ENCODE measurements around the gene RYR3. TPM values are rescaled to one million over a fixed set of nuclear protein-coding genes. Genes with fewer than 3 reads are reported as not detected.

RYR3 gene
- total RNA-seq, 1 donor from 2014 or later: 1.5 TPM

DNA sequence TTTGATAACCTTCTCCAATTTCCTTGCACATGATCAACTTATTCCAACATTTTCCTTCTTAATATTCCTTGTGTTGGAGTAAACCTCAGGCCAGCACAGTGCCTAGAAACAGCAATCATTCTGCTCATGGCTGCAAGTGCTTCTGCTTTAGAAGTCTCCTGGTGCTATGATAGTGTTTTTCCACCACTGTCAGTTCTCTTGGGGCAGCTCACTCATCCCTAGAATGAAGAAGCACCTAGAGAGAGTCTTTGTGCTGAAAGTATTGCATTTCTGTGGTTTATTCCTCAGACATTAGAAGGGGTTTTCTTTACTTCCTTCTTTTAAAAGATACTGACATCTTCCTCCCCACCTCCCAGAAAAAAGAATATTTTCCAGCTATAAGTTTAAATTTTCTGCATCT, 183.5 kb downstream of the RYR3 start:
- H3K27ac Mint-ChIP-seq (ENCODE audit: unreplicated experiment): no peak overlapping the region
- H3K4me3 ChIP-seq (ENCODE audit: insufficient read depth, low read depth, low read length): no peak overlapping the region
- H3K4me1 Mint-ChIP-seq (ENCODE audit: low read depth, unreplicated experiment): peaks cover 17% of the 10 kb centered on the region
- no peak overlapping the region for H2AFZ ChIP-seq (ENCODE audit: low read depth, low read length)
- no peak overlapping the region for H3K27ac ChIP-seq (ENCODE audit: low read depth, low read length)
- no peaks in the 10 kb centered on the region for H4K20me1 ChIP-seq (ENCODE audit: insufficient read depth, low read length)
- H3K9ac ChIP-seq (ENCODE audit: low read length): no peak overlapping the region
- DNase-seq (ENCODE audit: low read depth) (no peak), FAIRE-seq (no peak)
- H3K79me2 ChIP-seq (ENCODE audit: insufficient read depth, low read length): no peaks in the 10 kb centered on the region
- H3K36me3 ChIP-seq (ENCODE audit: insufficient read depth, low read length): no peaks in the 10 kb centered on the region
- peaks cover 7% of the 10 kb centered on the region for H3K27me3 Mint-ChIP-seq (ENCODE audit: low read depth, unreplicated experiment)
- H3K27me3 ChIP-seq (ENCODE audit: insufficient read depth, low read length): peaks cover 2% of the 10 kb centered on the region
- no peaks in the 10 kb centered on the region for H3K4me1 ChIP-seq (ENCODE audit: insufficient read depth, low read length)
- H3K36me3 Mint-ChIP-seq (ENCODE audit: low read depth, unreplicated experiment): no peaks in the 10 kb centered on the region
- H3K4me3 Mint-ChIP-seq (ENCODE audit: unreplicated experiment): no peak overlapping the region
- H3K4me2 ChIP-seq (ENCODE audit: low read length): no peak overlapping the region
- no peaks in the 10 kb centered on the region for H3K9me3 Mint-ChIP-seq (ENCODE audit: unreplicated experiment)
- H3K9me3 ChIP-seq (ENCODE audit: insufficient read depth, low read depth, low read length): no peaks in the 10 kb centered on the region
- TF ChIP-seq EZH2 (IDR thresholded peaks at IDR 0.05; ENCODE audit: insufficient read depth, low read length): no peak
- TF ChIP-seq, protein P1, sequence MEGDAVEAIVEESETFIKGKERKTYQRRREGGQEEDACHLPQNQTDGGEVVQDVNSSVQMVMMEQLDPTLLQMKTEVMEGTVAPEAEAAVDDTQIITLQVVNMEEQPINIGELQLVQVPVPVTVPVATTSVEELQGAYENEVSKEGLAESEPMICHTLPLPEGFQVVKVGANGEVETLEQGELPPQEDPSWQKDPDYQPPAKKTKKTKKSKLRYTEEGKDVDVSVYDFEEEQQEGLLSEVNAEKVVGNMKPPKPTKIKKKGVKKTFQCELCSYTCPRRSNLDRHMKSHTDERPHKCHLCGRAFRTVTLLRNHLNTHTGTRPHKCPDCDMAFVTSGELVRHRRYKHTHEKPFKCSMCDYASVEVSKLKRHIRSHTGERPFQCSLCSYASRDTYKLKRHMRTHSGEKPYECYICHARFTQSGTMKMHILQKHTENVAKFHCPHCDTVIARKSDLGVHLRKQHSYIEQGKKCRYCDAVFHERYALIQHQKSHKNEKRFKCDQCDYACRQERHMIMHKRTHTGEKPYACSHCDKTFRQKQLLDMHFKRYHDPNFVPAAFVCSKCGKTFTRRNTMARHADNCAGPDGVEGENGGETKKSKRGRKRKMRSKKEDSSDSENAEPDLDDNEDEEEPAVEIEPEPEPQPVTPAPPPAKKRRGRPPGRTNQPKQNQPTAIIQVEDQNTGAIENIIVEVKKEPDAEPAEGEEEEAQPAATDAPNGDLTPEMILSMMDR (IDR thresholded peaks at IDR 0.05; ENCODE audit: insufficient read depth, low read depth, low read length): no peak

DNA sequence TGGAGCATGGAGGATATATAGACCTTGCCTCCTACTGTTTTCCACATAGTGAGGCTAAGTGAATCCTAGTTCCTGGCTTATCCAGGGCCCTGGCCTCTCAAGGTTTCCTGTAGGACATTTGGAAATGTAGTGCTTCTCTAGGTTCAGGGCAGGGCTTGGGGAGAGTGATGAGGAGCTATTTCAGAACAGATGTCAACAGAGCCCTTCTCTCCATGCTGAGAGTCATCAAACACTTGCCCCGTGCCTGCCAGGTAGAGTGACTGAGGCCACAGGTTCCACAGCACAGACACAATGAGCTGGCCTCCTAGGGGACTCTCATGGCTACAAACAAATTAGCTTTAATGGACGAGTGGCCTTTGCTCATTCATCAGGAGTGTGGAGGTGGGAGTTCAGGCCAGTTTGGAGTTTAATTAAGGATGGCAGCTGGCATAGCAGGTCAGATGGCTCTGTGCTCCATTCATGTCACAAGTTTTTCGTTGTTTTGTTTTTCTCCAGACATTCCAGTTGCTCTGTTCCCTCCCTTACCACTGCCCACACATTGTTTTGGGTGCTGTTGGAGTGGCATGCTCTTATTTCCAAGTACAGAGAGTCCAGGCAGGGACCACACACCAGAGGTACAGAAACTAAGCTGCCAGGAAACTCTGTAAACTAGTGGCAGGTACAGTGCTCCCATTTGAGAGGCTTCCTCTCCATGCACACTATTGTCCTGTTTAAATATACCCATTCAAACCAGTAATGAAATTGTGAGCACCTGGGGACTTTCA, 189.8 kb downstream of the RYR3 start:
- Histone ChIP-seq H4K20me1 (ENCODE audit: insufficient read depth, low read length) (no peaks in the 10 kb centered on the region), H3K27ac (ENCODE audit: low read depth, low read length) (no peak overlapping the region), H3K4me2 (ENCODE audit: low read length) (no peak overlapping the region), H3K36me3 (ENCODE audit: insufficient read depth, low read length) (no peaks in the 10 kb centered on the region), H3K79me2 (ENCODE audit: insufficient read depth, low read length) (no peaks in the 10 kb centered on the region), H2AFZ (ENCODE audit: low read depth, low read length) (no peak overlapping the region), H3K27me3 (ENCODE audit: insufficient read depth, low read length) (peaks cover 2% of the 10 kb centered on the region), H3K9me3 (ENCODE audit: insufficient read depth, low read depth, low read length) (no peaks in the 10 kb centered on the region), H3K9ac (ENCODE audit: low read length) (no peak overlapping the region), H3K4me3 (ENCODE audit: insufficient read depth, low read depth, low read length) (no peak overlapping the region), H3K4me1 (ENCODE audit: insufficient read depth, low read length) (no peaks in the 10 kb centered on the region)
- DNase-seq (ENCODE audit: low read depth) (no peak), FAIRE-seq (no peak)
- H3K27me3 Mint-ChIP-seq (ENCODE audit: low read depth, unreplicated experiment): peaks cover 12% of the 10 kb centered on the region
- no peak overlapping the region for H3K4me3 Mint-ChIP-seq (ENCODE audit: unreplicated experiment)
- TF ChIP-seq EZH2 (IDR thresholded peaks at IDR 0.05; ENCODE audit: insufficient read depth, low read length): no peak
- TF ChIP-seq, protein P1 (IDR thresholded peaks at IDR 0.05; ENCODE audit: insufficient read depth, low read depth, low read length): no peak
- H3K9me3 Mint-ChIP-seq (ENCODE audit: unreplicated experiment): peaks cover 2% of the 10 kb centered on the region
- no peaks in the 10 kb centered on the region for H3K36me3 Mint-ChIP-seq (ENCODE audit: low read depth, unreplicated experiment)
- no peak overlapping the region for H3K27ac Mint-ChIP-seq (ENCODE audit: unreplicated experiment)
- H3K4me1 Mint-ChIP-seq (ENCODE audit: low read depth, unreplicated experiment): peaks cover 19% of the 10 kb centered on the region

DNA sequence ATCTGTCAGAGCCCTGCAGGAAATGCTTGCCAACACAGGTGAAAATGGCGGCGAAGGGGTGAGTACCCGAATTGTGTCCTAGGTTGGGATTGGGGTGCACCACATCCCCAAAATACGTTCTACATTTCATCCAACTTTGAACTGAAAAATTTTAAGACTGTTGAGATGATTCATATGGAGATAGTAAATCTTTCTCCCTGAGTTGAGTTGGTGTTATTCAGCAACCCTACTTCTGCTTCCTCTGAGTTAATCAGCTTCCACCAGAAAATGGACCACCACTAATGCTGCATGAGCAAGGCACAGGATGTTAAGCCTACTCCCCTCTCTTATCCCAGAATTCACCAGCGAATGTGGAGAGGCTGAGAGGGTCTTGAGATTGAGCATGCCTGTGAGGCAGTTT, 192.9 kb downstream of the RYR3 start:
- no peaks in the 10 kb centered on the region for H3K79me2 ChIP-seq (ENCODE audit: insufficient read depth, low read length)
- Mint-ChIP-seq H3K27ac (ENCODE audit: unreplicated experiment) (no peak overlapping the region), H3K4me3 (ENCODE audit: unreplicated experiment) (no peak overlapping the region), H3K4me1 (ENCODE audit: low read depth, unreplicated experiment) (peaks cover 24% of the 10 kb centered on the region), H3K27me3 (ENCODE audit: low read depth, unreplicated experiment) (peaks cover 5% of the 10 kb centered on the region), H3K36me3 (ENCODE audit: low read depth, unreplicated experiment) (no peaks in the 10 kb centered on the region), H3K9me3 (ENCODE audit: unreplicated experiment) (peaks cover 2% of the 10 kb centered on the region)
- H3K36me3 ChIP-seq (ENCODE audit: insufficient read depth, low read length): no peaks in the 10 kb centered on the region
- TF ChIP-seq, protein P1 (IDR thresholded peaks at IDR 0.05; ENCODE audit: insufficient read depth, low read depth, low read length): no peak
- TF ChIP-seq EZH2 (IDR thresholded peaks at IDR 0.05; ENCODE audit: insufficient read depth, low read length): no peak
- H3K4me2 ChIP-seq (ENCODE audit: low read length): no peak overlapping the region
- H4K20me1 ChIP-seq (ENCODE audit: insufficient read depth, low read length): no peaks in the 10 kb centered on the region
- H2AFZ ChIP-seq (ENCODE audit: low read depth, low read length): no peak overlapping the region
- no peak for FAIRE-seq
- no peak overlapping the region for H3K27ac ChIP-seq (ENCODE audit: low read depth, low read length)
- no peak overlapping the region for H3K4me3 ChIP-seq (ENCODE audit: insufficient read depth, low read depth, low read length)
- no peaks in the 10 kb centered on the region for H3K4me1 ChIP-seq (ENCODE audit: insufficient read depth, low read length)
- H3K9me3 ChIP-seq (ENCODE audit: insufficient read depth, low read depth, low read length): no peaks in the 10 kb centered on the region
- no peak for DNase-seq (ENCODE audit: low read depth)
- no peaks in the 10 kb centered on the region for H3K27me3 ChIP-seq (ENCODE audit: insufficient read depth, low read length)
- no peak overlapping the region for H3K9ac ChIP-seq (ENCODE audit: low read length)

All from astrocyte (in vitro differentiated cells and primary cell).